ENCODE measurements around the gene SDK1.
A peak's percentile ranks its signal among the peaks of the same experiment; 100 is the strongest.

Gene SDK1

GRCh38 chr7:3439333-3440030, 138.4 kb downstream of the SDK1 start:
- Histone ChIP-seq H3K27me3 (ENCODE audit: insufficient read depth, low read depth, severe bottlenecking) (no peaks in the 10 kb centered on the region), H3K36me3 (no peaks in the 10 kb centered on the region), H3K27ac (no peak overlapping the region), H3K4me3 (ENCODE audit: low read depth, low read length) (no peak overlapping the region), H3K9me3 (ENCODE audit: severe bottlenecking) (no peaks in the 10 kb centered on the region)
- DNase-seq, result no peak
- TF ChIP-seq, protein P1, sequence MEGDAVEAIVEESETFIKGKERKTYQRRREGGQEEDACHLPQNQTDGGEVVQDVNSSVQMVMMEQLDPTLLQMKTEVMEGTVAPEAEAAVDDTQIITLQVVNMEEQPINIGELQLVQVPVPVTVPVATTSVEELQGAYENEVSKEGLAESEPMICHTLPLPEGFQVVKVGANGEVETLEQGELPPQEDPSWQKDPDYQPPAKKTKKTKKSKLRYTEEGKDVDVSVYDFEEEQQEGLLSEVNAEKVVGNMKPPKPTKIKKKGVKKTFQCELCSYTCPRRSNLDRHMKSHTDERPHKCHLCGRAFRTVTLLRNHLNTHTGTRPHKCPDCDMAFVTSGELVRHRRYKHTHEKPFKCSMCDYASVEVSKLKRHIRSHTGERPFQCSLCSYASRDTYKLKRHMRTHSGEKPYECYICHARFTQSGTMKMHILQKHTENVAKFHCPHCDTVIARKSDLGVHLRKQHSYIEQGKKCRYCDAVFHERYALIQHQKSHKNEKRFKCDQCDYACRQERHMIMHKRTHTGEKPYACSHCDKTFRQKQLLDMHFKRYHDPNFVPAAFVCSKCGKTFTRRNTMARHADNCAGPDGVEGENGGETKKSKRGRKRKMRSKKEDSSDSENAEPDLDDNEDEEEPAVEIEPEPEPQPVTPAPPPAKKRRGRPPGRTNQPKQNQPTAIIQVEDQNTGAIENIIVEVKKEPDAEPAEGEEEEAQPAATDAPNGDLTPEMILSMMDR (IDR thresholded peaks at IDR 0.05; ENCODE audit: low read depth, low read length), result no peak

- Histone ChIP-seq H3K27me3 (ENCODE audit: insufficient read depth, low read depth, severe bottlenecking) (no peaks in the 10 kb centered on the region), H3K27ac (no peak overlapping the region)
Measured at GRCh38 chr7:3440509-3440908, 139.5 kb downstream of the SDK1 start.

GRCh38 chr7:3443716-3444115, 142.7 kb downstream of the SDK1 start:
- H3K9me3 ChIP-seq (ENCODE audit: severe bottlenecking), result no peaks in the 10 kb centered on the region
- H3K27me3 ChIP-seq (ENCODE audit: insufficient read depth, low read depth, severe bottlenecking), result no peaks in the 10 kb centered on the region
- TF ChIP-seq, protein P1 (IDR thresholded peaks at IDR 0.05; ENCODE audit: low read depth, low read length), result no peak
- no peak overlapping the region for H3K27ac ChIP-seq
- no peak for DNase-seq
- no peaks in the 10 kb centered on the region for H3K36me3 ChIP-seq
- H3K4me3 ChIP-seq (ENCODE audit: low read depth, low read length), result no peak overlapping the region

More at GRCh38 chr7:3440509-3440908, 139.5 kb downstream of the SDK1 start:
- TF ChIP-seq, protein P1 (IDR thresholded peaks at IDR 0.05; ENCODE audit: low read depth, low read length), result no peak
- Histone ChIP-seq H3K36me3 (no peaks in the 10 kb centered on the region), H3K9me3 (ENCODE audit: severe bottlenecking) (no peaks in the 10 kb centered on the region), H3K4me3 (ENCODE audit: low read depth, low read length) (no peak overlapping the region)
- DNase-seq, result no peak

DNA sequence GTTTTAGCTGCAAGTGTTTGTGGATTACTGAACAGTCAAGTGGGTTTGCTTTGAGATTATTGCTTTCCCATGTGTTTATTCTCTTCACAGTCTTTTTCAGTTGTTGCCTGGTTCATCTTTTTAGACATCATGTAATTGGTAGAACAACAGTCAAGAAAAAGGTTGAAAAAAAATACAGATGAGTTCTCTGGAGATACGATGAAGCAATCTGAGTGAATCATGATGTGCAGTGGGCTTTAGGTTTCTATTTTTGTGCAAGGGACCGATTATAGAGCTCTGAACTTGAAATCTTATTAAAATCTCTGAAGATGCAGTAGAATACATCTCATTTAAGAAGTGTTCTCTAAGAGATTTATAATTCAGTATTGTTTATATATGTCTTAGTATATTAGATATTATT, 145.7 kb downstream of the SDK1 start:
- H3K27me3 ChIP-seq (ENCODE audit: insufficient read depth, low read depth, severe bottlenecking), result no peaks in the 10 kb centered on the region
- no peaks in the 10 kb centered on the region for H3K9me3 ChIP-seq (ENCODE audit: severe bottlenecking)
- H3K36me3 ChIP-seq, result no peaks in the 10 kb centered on the region
- H3K4me3 ChIP-seq (ENCODE audit: low read depth, low read length), result no peak overlapping the region
- no peak for DNase-seq
- no peak overlapping the region for H3K27ac ChIP-seq
- TF ChIP-seq, protein P1 (IDR thresholded peaks at IDR 0.05; ENCODE audit: low read depth, low read length), result no peak

DNA sequence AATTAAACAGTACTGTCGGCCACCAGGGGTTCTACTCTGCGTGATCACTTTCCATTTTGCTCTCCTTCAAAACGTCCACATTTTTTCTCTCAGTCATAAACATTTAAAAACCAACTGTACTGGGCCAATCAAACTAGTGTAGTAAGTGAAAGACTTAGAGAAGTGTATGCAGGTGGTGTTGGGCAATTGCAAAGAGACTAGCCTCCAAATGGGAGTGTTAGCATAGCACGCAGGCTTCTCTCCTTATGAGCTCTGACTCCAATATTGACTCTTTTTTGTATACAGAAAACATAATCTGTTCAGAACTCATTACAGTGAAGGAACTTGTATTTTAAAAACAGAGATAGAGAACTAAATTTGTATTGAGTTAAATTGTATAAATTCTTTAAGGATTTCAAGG, 150.6 kb downstream of the SDK1 start:
- H3K27ac ChIP-seq, result no peak overlapping the region
- no peaks in the 10 kb centered on the region for H3K36me3 ChIP-seq
- no peak for DNase-seq
- no peak overlapping the region for H3K4me3 ChIP-seq (ENCODE audit: low read depth, low read length)
- no peaks in the 10 kb centered on the region for H3K9me3 ChIP-seq (ENCODE audit: severe bottlenecking)
- TF ChIP-seq, protein P1 (IDR thresholded peaks at IDR 0.05; ENCODE audit: low read depth, low read length), result no peak
- H3K27me3 ChIP-seq (ENCODE audit: insufficient read depth, low read depth, severe bottlenecking), result no peaks in the 10 kb centered on the region

GRCh38 chr7:3453398-3453797, 152.3 kb downstream of the SDK1 start:
- H3K27ac ChIP-seq, result no peak overlapping the region
- TF ChIP-seq, protein P1 (IDR thresholded peaks at IDR 0.05; ENCODE audit: low read depth, low read length), result no peak
- no peaks in the 10 kb centered on the region for H3K9me3 ChIP-seq (ENCODE audit: severe bottlenecking)
- H3K36me3 ChIP-seq, result no peaks in the 10 kb centered on the region
- no peak overlapping the region for H3K4me3 ChIP-seq (ENCODE audit: low read depth, low read length)
- DNase-seq, result peak; percentile 15
- H3K27me3 ChIP-seq (ENCODE audit: insufficient read depth, low read depth, severe bottlenecking), result no peaks in the 10 kb centered on the region
